ENCODE results near the gene ATP5F1E.

DNA sequence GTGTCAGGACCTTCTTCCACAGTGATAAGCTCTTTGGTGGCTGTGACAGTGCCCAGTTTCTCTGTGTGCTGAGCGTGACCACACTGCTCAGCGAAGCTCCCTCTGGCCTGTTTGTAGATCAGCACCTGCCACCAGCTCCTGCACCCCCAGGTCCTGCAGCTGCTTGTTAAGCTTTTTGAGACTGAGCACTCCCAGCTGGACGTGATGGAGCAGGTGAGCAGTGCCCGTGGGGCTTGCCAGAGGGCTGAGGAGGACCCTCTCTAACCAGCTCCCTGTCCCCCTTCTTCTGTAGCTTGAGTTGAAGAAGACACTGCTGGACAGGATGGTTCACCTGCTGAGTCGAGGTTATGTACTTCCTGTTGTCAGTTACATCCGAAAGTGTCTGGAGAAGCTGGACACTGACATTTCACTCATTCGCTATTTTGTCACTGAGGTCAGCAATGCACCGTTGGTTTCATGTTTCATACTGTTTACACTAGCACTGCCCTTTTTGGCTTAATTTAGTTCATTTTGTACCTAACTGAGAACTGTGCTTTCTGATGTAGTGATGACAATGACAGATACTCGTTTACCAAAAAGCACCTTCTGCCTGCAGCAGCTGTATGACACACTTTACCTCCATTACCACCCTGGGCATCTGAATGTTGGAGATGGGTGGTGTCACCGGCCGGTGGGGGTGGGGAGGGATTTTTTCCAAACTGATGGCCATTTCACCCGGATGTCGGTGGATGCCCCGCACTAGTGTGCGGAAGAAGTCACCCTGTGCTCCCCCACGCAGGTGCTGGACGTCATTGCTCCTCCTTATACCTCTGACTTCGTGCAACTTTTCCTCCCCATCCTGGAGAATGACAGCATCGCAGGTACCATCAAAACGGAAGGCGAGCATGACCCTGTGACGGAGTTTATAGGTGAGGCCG is 38.5 kb downstream of the ATP5F1E start:
- TF ChIP-seq, protein P1, sequence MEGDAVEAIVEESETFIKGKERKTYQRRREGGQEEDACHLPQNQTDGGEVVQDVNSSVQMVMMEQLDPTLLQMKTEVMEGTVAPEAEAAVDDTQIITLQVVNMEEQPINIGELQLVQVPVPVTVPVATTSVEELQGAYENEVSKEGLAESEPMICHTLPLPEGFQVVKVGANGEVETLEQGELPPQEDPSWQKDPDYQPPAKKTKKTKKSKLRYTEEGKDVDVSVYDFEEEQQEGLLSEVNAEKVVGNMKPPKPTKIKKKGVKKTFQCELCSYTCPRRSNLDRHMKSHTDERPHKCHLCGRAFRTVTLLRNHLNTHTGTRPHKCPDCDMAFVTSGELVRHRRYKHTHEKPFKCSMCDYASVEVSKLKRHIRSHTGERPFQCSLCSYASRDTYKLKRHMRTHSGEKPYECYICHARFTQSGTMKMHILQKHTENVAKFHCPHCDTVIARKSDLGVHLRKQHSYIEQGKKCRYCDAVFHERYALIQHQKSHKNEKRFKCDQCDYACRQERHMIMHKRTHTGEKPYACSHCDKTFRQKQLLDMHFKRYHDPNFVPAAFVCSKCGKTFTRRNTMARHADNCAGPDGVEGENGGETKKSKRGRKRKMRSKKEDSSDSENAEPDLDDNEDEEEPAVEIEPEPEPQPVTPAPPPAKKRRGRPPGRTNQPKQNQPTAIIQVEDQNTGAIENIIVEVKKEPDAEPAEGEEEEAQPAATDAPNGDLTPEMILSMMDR (conservative IDR thresholded peaks at IDR 0.05; ENCODE audit: low read length), result no peak
- TF ChIP-seq EZH2phosphoT487 (IDR thresholded peaks at IDR 0.05; ENCODE audit: borderline replicate concordance), result no peak
